Ectodermal cell (in vitro differentiated cells): ENCODE results near the gene TUBA4A.
A peak's percentile ranks its signal among the peaks of the same experiment; 100 is the strongest.
"Not testable (repeated sequence)": the region's sequence is repeated elsewhere in the genome, so short reads cannot be mapped to it uniquely, and the experiment has no call there.

ENCODE experiments used
- H3K27ac ChIP-seq: 2 replicates; pipeline ENCODE4 v1.7.0; 2013; ENCODE audit warnings: mild to moderate bottlenecking, low read depth, low read length; ENCODE audit not compliant: insufficient read depth, poor library complexity, severe bottlenecking
- H3K27me3 ChIP-seq: 2 replicates; pipeline ENCODE4 v1.7.0; 2013; ENCODE audit warnings: mild to moderate bottlenecking, low read length; ENCODE audit not compliant: insufficient read depth, control insufficient read depth, poor library complexity, severe bottlenecking
- H3K36me3 ChIP-seq: one replicate; pipeline ENCODE4 v1.7.0; 2013; ENCODE audit warnings: low read length; ENCODE audit not compliant: control insufficient read depth, insufficient read depth
- H3K4me1 ChIP-seq: one replicate; pipeline ENCODE4 v1.7.0; 2013; ENCODE audit warnings: low read length; ENCODE audit not compliant: control insufficient read depth, insufficient read depth
- H3K4me3 ChIP-seq: 2 replicates; pipeline ENCODE4 v1.7.0; 2013; ENCODE audit warnings: low read depth, low read length, control low read depth; ENCODE audit not compliant: insufficient read depth
- H3K9me3 ChIP-seq: 2 replicates; pipeline ENCODE4 v1.7.0; 2013; ENCODE audit warnings: mild to moderate bottlenecking, low read length, moderate library complexity; ENCODE audit not compliant: control insufficient read depth
- WGBS, 2 experiments: methylation state at CpG; one replicate each; pipeline ENCODE4 v1.1.7; 2013; ENCODE audit warnings: missing lambda C conversion rate in 2 of 2; 5-methylcytosine and 5-hydroxymethylcytosine counted together

TUBA4A gene

GRCh38 chr2:219205981-219206327 is 47.8 kb downstream of the TUBA4A start:
- WGBS, 2 experiments: 37 to 38% methylated on average over 6 to 7 of the region's 7 CpGs
- peak overlapping the region; percentile 67 for H3K4me3 ChIP-seq
- H3K27ac ChIP-seq: peak overlapping the region; percentile 87
- H3K9me3 ChIP-seq: no peaks in the 10 kb centered on the region
- peaks cover 4% of the 10 kb centered on the region for H3K36me3 ChIP-seq
- H3K27me3 ChIP-seq: no peaks in the 10 kb centered on the region
- H3K4me1 ChIP-seq: no peaks in the 10 kb centered on the region

- H3K4me3 ChIP-seq: no peak overlapping the region
- H3K4me1 ChIP-seq: no peaks in the 10 kb centered on the region
- H3K27me3 ChIP-seq: no peaks in the 10 kb centered on the region
- H3K36me3 ChIP-seq: peaks cover 4% of the 10 kb centered on the region
- WGBS, 2 experiments: 80 to 93% methylated on average over 5 of the region's 5 CpGs
- H3K27ac ChIP-seq: no peak overlapping the region
- H3K9me3 ChIP-seq: no peaks in the 10 kb centered on the region
Measured at GRCh38 chr2:219205165-219205538, 48.6 kb downstream of the TUBA4A start.

GRCh38 chr2:219204425-219205164 is 49.1 kb downstream of the TUBA4A start:
- H3K4me1 ChIP-seq: no peaks in the 10 kb centered on the region
- WGBS, 2 experiments: 92 to 93% methylated on average over 7 of the region's 7 CpGs
- no peak overlapping the region for H3K4me3 ChIP-seq
- H3K27ac ChIP-seq: no peak overlapping the region
- H3K27me3 ChIP-seq: no peaks in the 10 kb centered on the region
- H3K9me3 ChIP-seq: no peaks in the 10 kb centered on the region
- peaks cover 4% of the 10 kb centered on the region for H3K36me3 ChIP-seq

- WGBS, 2 experiments: 91% methylated on average over 20 to 21 of the region's 21 CpGs
- H3K4me3 ChIP-seq: not testable (repeated sequence)
Measured at GRCh38 chr2:219201331-219201730, 52.4 kb downstream of the TUBA4A start.

GRCh38 chr2:219200502-219201326 is 53.0 kb downstream of the TUBA4A start:
- H3K36me3 ChIP-seq, H3K27me3 ChIP-seq, H3K4me1 ChIP-seq, H3K27ac ChIP-seq, H3K4me3 ChIP-seq, H3K9me3 ChIP-seq: not testable (repeated sequence)
- WGBS, 2 experiments: 90% methylated on average over 24 to 26 of the region's 26 CpGs

More at GRCh38 chr2:219201331-219201730, 52.4 kb downstream of the TUBA4A start:
- H3K9me3 ChIP-seq, H3K4me1 ChIP-seq, H3K27ac ChIP-seq, H3K36me3 ChIP-seq, H3K27me3 ChIP-seq: not testable (repeated sequence)
